ENCODE measurements around the gene SRCIN1. TPM values are rescaled to one million over a fixed set of nuclear protein-coding genes. Genes with fewer than 3 reads are reported as not detected.

Gene SRCIN1
- total and polyA plus RNA-seq, 12 donors: 0.27 to 3.2 (median 1.2) TPM

DNA sequence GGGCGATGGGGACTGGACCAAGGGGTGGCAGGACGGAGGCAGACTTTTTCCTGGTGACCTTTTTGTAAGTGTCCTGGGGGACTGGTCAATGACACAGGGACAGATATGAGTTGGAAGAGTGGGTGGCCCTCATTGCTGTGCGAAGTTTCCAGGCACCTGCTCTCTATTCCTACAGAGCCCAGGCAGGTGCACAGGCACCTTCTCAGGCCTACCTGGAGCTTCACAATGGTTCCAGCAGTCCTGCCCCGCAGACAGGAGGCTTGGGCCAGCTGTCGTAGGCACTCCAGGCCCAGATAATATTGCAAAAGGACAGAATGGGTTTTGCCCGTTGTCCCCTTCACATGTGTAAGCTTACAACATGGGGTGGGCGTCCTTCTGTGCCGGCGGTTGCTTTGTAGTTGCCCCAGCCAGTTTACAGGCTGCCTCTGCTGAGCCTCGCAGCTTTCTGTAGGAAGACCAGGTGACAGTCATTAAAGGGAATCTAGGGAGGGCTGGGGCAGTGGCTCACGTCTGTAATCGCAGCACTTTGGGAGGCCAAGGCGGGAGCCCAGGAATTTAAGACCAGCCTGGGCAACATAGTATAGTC is 93.2 kb downstream of the SRCIN1 start:
- 77 to 78% methylated on average over 13 of the region's 13 CpGs for WGBS, 2 donors
- no peak for DNase-seq
- H3K27me3 ChIP-seq: peaks cover 0 to 36% (median 0%) of the 10 kb centered on the region in 7 donors
- no peak overlapping the region for H3K27ac ChIP-seq
- TF ChIP-seq, protein P1, sequence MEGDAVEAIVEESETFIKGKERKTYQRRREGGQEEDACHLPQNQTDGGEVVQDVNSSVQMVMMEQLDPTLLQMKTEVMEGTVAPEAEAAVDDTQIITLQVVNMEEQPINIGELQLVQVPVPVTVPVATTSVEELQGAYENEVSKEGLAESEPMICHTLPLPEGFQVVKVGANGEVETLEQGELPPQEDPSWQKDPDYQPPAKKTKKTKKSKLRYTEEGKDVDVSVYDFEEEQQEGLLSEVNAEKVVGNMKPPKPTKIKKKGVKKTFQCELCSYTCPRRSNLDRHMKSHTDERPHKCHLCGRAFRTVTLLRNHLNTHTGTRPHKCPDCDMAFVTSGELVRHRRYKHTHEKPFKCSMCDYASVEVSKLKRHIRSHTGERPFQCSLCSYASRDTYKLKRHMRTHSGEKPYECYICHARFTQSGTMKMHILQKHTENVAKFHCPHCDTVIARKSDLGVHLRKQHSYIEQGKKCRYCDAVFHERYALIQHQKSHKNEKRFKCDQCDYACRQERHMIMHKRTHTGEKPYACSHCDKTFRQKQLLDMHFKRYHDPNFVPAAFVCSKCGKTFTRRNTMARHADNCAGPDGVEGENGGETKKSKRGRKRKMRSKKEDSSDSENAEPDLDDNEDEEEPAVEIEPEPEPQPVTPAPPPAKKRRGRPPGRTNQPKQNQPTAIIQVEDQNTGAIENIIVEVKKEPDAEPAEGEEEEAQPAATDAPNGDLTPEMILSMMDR (IDR thresholded peaks at IDR 0.05): no peak
- H3K9me3 ChIP-seq: no peaks in the 10 kb centered on the region
- intact Hi-C loops (cut with DNase I): no loop called here
- no peak overlapping the region for H3K4me3 ChIP-seq
- peaks cover 0 to 17% (median 12%) of the 10 kb centered on the region in 9 donors for H3K4me1 ChIP-seq
- no peak for ATAC-seq
- peaks cover 0 to 15% (median 2%) of the 10 kb centered on the region in 9 donors for H3K36me3 ChIP-seq

DNA sequence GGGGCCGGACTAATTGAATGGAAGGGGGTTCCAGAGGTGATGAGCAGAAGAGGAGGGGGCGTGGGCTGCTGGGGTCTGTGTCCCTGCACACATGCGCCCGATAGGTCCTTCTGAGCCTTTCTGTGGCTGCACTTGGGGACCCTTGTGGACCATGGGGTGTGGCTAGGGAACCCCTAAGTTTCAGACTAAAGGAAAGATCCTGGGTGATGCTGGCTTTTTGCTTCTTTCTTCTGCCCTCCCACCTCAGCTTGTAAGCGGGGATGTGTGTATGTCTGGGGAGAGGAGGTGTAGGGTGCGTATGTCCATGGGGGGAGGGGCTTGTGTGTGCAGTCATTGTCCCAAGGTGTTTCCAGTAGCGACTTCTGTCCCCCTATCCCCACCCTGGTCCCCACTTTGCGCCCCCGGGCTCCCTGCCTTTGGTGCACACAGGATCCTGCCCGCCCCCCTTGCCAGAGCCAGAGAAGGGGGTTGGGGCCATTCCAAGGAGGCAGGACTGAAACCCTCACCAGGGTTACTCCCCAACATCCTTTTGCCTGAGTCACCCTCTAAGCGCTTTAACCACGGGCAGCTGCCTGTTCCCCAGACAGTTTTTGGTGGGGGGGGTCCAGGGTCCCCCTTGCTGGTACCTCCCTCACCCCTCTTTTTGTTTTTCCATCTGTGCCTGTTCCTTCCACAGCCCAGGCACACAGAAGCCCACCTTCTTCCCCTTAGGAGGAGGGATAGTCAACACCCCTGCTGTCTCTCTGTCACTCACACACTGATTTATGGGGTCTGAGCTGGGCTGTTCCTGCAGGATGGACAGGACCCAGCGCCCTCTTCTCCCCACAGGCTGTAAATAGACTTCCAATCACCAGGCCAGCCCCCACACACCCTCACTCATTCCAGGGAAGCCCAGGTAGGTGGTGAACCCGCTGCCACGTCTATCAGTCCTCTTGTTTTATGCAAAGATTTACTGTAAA is 94.3 kb downstream of the SRCIN1 start:
- ATAC-seq (peak in 3 of 8 donors; percentile 1 to 6 (median 4)), DNase-seq (no peak)
- Histone ChIP-seq H3K36me3 (peaks cover 0 to 26% (median 13%) of the 10 kb centered on the region in 9 donors), H3K27me3 (peaks cover 0 to 36% (median 0%) of the 10 kb centered on the region in 7 donors), H3K27ac (no peak overlapping the region), H3K9me3 (no peaks in the 10 kb centered on the region), H3K4me1 (peaks cover 0 to 17% (median 12%) of the 10 kb centered on the region in 9 donors), H3K4me3 (no peak overlapping the region)
- intact Hi-C loops (cut with DNase I): no loop called here
- TF ChIP-seq, protein P1 (IDR thresholded peaks at IDR 0.05): no peak
- 73 to 76% methylated on average over 15 of the region's 15 CpGs for WGBS, 2 donors

DNA sequence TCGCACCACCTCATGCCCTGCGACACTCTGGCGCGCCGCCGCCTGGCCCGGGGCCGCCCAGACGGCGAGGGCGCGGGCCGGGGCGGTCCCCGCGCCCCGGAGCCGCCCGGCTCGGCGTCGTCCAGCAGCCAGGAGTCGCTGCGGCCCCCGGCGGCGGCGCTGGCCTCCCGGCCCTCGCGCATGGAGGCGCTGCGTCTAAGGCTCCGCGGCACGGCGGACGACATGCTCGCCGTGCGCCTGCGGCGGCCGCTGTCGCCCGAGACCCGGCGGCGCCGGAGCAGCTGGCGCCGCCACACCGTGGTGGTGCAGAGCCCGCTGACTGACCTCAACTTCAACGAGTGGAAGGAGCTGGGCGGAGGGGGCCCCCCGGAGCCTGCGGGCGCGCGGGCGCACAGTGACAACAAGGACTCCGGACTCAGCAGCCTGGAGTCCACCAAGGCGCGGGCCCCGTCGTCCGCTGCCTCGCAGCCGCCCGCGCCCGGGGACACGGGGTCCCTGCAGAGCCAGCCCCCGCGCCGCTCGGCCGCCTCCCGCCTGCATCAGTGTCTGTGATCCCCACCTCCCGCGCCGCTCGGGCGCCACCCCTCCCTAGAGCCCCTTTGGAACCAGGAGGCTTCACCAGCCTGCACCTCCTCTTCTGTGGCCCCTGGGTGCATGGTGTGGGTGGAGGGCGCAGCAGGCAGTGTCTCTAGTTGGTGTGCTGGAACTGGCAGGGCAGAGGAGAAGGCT is 95.2 kb downstream of the SRCIN1 start:
- intact Hi-C loops (cut with DNase I): no loop called here
- 25 to 42% methylated on average over 80 to 86 of the region's 86 CpGs for WGBS, 2 donors
- TF ChIP-seq, protein P1 (IDR thresholded peaks at IDR 0.05): peak in 4 of 9 donors; percentile 7 to 47 (median 28)
- Histone ChIP-seq H3K9me3 (no peaks in the 10 kb centered on the region), H3K27ac (peak overlapping the region in 1 of 10 donors; percentile 56), H3K36me3 (peaks cover 0 to 35% (median 20%) of the 10 kb centered on the region in 9 donors), H3K4me3 (peak overlapping the region in 5 of 10 donors; percentile 7 to 28 (median 13)), H3K27me3 (peaks cover 0 to 36% (median 0%) of the 10 kb centered on the region in 7 donors), H3K4me1 (peaks cover 0 to 17% (median 12%) of the 10 kb centered on the region in 9 donors)
- peak in 1 of 2 donors; percentile 43 for DNase-seq
- peak; percentile 14 to 64 (median 45) for ATAC-seq
